Left hindlimb (tissue), 1 donor: ENCODE results near the gene SLC25A29.
A peak's percentile ranks its signal among the peaks of the same experiment; 100 is the strongest.
"Not testable (repeated sequence)": the region's sequence is repeated elsewhere in the genome, so short reads cannot be mapped to it uniquely, and the experiment has no call there.

Experiments used
- DNase-seq: peaks from one replicate; pipeline ENCODE4 v3.0.0-alpha.2; 2018

Gene SLC25A29

DNA sequence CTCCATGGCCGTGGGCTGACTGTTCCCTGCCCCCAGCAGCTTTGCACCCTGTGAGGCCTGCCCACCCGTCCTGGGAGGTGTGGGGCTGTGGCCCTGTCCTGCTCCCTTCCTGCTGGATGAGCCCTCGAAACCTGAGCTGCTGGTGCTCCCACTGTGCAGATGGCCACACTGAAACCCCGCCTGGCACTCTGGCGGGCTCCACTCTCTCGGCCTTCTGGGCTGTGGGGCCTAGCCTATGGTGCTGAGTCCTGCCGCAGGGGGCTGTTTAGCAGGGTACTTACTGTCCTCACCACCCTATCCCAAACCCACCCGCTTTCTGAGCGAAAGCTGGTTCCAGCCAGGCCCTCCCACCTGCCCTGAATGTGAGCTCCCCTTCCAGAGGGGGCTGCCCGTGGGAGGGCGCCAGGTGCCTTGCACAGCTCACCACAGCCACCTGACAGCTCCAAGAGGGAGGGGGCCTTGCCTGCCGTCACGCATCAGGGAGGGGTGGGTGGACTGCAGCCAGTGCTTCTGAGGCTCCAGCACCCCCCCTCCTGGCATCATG is 24.2 kb upstream of the SLC25A29 start:
- no peak for DNase-seq

DNA sequence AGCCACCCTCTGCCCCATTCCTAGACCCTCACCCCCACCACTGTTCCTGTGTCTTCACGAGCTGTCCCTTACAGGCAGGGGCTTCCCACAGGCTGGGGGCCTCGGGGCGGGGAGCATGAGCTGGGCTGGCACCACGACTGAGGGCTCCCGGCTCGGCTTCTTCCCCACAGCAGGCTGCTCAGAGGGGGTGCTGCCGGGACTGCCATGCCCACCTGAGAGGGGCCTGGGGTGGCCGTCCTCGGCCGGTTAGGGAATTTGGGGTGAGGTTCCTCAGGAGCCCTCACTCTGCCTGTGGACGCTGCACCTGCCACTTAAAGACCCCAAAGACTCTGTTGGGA is 23.7 kb upstream of the SLC25A29 start:
- no peak for DNase-seq

- DNase-seq: no peak
These were observed 23.2 kb upstream of the SLC25A29 start for GRCh38 chr14:100329233-100330006.

GRCh38 chr14:100328495-100329163 is 22.4 kb upstream of the SLC25A29 start:
- DNase-seq: no peak

GRCh38 chr14:100327128-100327527 is 20.9 kb upstream of the SLC25A29 start:
- DNase-seq: no peak

DNA sequence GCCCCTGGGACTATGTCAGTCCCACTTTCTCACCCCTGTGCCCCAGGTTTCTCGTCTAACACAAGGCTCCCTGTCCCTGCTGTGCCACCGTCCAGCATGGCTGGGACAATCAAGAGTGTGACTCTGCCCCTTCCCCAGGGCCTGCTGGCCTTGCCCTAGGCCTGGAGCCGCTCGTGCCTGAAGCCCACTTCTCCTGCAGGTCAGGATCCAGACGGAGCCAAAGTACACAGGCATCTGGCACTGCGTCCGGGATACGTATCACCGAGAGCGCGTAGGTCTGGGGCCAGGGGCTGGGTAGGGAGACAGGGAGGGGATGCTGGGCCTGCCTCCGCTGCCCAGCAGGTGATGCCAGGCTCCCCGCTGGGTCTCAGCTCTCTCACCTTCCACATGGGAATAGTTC is 19.7 kb upstream of the SLC25A29 start:
- no peak for DNase-seq

GRCh38 chr14:100325231-100325632 is 19.0 kb upstream of the SLC25A29 start:
- no peak for DNase-seq

DNA sequence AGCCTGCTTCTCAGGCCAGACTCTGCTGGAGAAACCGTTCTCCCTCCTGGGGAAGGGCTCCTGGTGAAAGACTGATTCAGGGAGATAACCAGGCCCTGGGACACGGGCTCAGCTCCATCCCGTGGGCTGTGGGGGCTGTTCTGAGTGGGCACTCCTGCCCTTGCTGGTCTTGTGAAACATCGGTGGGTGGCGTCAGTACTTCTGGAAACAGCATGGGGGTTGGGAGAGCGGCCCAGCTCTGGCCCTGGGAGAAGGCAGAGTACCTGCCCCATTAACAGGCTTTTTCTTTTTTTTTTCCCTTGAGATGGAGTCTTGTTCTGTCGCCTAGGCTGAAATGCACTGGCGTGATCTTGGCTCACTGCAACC is 17.7 kb upstream of the SLC25A29 start:
- DNase-seq: no peak

DNA sequence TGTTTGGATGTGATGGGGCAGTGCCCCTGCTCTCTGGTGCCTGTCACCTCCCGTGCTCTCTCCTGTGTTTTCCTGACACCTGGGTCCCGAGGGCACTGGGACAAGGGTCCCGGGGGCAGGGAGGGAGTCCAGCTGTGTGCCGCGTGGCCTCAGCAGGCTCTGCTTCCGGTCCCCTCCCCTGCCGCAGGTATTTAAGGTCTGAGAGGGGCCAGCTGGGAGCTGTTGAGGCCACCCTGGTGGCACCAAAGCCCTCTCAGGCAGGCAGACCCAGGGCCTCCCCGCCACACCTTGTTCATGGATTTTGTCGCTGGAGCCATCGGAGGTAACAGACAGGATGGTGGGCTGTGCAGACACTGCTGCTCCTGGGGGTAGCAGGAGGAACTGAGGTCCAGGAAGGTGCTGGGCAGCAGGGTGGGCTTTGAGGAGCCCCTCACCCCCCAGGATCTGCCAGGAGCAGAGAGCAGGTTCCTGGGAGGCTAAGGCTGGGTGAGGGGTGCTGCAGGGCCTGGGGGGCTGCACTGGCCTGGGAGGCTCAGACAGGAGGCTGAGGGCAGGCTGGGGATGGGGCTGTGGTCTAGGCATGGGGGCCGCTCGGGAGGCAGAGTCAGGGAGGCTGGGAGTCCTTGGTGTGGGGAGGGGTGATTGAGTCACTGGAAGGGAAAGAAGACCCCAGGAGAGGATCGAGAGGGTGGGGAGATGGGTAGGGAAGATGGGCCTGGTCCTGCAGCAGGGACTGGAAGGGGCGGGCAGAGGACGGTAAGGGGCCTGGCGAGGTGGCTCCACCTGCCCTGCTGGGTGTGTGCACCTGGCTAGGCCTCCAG is 17.1 kb upstream of the SLC25A29 start, which contains the start of gene SLC25A47:
SLC25A47 (plus strand) TSS at position 219 of the 821 bp plus-strand sequence; CDS start at position 295, 76 bp downstream.
- DNase-seq: no peak

DNA sequence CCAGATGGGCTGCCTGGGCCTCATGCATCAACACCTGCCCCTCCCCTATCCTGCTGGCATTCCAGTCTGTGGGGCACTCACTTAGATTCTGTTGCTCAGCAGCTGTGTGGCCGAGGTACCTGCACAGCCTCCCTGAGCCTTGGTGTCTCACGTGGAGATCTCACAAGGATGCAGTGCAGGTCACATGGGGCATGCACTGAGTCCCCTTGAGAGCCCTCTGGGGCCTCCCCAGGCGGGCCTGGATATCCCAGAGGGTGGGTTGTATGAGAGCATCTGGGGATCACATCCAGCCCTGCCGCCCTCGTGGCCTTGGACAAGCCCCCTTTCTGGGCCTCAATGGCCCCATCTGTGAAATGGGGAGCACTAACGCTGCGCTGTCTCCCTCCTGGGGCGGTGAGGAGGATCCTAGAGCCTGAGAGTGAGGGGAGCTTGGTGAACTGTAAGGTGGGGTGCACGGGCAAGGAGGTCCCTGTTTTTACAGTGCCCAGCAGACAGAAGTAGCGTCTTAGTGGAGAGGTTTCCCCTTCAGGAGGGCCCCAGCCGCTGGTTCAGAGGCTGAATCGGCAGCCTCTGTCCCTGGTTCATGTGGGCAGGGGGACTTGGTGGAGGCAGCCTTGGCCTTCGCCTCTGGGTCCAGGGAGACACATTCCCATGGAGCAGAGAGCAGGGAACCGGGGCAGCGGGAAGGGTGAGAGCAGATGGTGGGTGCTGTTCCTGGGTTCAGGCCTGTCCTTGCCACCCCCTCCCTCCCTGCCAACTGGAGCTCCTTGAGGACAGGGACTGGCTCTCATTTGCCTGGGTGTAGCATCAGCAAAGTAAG is 16.1 kb upstream of the SLC25A29 start:
- no peak for DNase-seq

- DNase-seq: no peak
These were observed 15.4 kb upstream of the SLC25A29 start for GRCh38 chr14:100321473-100322137.

DNA sequence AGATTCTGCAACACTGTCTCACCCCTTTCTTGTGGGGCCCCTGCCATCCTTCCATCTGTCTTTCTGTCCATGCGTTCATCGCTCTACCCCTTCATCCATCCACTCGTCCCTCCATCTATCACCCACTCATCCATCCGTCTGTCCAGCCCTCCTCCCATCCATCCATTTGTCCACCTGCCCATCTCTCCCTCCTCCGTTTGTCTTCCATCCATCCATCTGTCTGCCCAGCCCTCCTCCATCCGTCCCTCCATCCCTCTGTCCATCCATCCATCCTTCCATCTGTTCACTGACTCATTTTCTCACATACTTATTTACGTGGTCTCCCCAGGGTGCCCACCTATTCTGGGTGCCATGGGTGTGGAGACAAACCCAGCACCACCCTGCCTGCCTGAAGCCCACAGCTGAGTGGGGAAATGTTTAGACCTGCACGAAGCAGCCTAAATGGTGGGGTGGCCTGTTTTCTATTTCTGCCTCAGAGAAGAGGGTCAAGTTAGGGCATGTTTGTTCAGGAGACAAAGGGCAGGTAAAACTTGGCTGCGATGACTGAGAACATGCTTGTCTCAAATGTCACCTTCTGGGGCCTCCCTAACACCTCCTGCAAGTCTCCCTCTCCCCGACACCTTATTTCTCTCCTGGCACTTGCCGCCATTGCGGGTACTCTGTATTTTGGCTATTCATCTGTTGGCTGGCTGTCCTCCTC is 14.1 kb upstream of the SLC25A29 start:
- no peak for DNase-seq

DNA sequence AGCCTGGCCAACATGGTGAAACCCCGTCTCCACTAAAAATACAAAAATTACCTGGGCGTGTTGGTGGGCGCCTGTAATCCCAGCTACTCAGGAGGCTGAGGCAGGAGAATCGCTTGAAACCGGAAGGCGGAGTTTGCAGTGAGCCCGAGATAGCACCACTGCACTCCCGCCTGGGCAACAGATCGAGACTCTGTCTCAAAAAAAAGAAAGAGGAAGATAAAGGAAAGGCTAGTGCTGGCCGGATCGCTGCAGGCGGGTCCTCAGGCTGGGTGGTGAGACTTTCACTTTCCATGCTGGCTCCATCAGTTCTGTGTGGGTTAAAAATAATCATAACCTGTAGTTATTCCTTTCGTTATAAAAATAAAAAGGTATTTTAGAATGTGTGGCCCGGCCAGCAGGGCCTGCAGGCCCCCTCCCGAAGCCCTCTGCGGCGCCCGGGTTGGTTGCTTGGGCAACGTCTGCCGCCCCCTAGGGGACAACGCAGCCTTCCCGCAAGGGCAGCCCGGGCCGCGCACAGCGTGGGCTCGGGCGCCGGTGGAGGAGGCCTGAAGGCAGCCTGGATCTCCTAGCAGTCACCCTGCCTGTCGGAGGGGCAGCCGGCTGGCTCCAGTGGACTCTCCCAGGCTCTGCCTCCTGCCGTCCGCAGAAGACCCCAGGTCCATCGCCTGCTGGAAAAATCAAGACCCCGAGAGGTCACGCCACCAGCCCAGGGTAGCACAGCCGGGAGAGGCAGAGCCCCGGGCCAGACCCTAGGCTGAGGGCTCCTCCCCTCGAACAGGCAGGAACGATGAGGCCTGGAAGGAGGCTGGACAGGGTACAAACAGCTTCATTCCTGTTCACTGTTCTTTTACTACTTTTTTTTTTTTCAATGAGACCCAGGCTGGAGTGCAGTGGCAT is 11.9 kb upstream of the SLC25A29 start:
- DNase-seq: peak; percentile 71

- DNase-seq: no peak
These were observed 11.1 kb upstream of the SLC25A29 start for GRCh38 chr14:100317389-100317788.

- no peak for DNase-seq
These were observed 8.5 kb upstream of the SLC25A29 start for GRCh38 chr14:100314724-100315123.

DNA sequence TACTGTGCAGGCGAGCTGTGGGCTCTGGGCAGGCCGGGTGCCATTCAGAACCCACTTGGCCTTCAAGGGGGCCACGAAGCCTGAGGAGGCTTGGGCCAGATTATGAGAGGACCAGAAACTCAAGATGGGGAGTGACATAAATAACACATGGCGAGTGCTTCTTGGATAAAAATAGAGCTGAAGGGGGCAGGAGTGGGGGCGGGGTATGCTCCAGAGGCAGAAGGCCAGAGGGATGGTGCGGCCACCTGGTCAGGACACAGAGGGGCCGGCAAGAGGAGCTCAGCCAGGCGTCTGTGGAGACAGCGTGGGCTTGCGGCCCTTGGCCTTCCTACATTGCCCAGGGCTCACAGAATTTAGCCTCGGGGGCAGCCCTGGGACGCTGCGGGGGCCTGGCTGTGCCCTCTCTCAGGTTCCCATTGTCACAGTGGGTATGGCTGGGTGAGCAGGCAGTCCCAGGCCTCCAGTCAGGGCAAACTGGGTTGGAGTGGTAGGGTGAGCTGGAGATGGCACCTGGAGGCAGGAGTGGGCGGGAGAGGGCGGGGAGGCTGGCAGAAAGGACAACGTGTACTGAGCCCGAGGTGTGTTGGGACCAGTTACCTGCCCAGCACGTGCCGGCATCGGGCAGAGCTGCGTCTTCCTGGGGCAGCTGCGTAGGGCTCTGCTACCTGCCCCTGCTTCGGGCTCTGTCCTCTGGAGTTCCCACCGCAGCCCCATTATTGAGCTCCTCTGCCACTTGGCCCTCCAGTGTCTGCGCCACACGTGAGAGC is 7.4 kb upstream of the SLC25A29 start:
- no peak for DNase-seq

DNA sequence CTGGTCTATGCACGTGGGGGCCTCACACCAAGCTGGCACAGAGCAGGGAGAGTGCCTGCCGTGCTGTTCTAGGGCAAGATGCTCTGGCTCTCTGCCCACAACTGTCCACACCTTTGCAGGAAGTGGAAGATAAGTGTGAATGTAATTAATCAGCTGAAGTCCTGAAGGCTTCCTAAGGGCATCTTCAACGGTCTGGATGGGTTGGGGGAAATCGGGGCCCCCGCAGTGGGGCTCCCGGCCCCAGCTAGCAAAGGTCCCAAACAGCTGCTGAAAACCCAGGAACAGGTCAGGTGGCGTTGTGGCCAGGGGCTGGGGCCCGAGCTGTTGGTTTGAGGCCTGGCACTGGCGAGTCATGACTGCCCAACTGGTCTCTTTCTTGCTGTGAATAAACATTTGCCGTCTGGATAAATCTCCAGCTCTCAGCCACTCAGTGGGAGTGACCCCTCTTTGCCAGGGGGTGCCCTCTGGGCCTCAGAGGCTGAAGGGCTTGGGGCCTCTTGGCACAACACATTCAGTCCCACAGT is 6.7 kb upstream of the SLC25A29 start:
- no peak for DNase-seq

- DNase-seq: not testable (repeated sequence)
These were observed 6.0 kb upstream of the SLC25A29 start for GRCh38 chr14:100312110-100312876.
